Measurements from ENCODE around the gene NUP210L.

GRCh38 chr1:153985941-153986761 lies 168.7 kb downstream of the NUP210L start, which contains the start of gene RAB13:
- TF ChIP-seq CTCF (IDR thresholded peaks at IDR 0.05): no peak
- TF ChIP-seq EP300 (IDR thresholded peaks at IDR 0.05): peak; percentile 57
